ENCODE data around the gene ANKS1B. TPM values are rescaled to one million over a fixed set of nuclear protein-coding genes. Genes with fewer than 3 reads are reported as not detected.

The ANKS1B gene
- total RNA-seq, 4 donors from 2014 or later: 4.9 to 15.4 (median 9.4) TPM

GRCh38 chr12:99619389-99620158 lies 365.2 kb downstream of the ANKS1B start:
- WGBS: 71% methylated on average over 7 of the region's 7 CpGs
- Histone ChIP-seq H3K9me3 (peaks cover 9% of the 10 kb centered on the region), H3K27ac (no peak overlapping the region), H3K4me1 (no peaks in the 10 kb centered on the region), H3K27me3 (no peaks in the 10 kb centered on the region), H3K4me3 (no peak overlapping the region), H3K36me3 (no peaks in the 10 kb centered on the region)
- DNase-seq (ENCODE audit: low spot score in 2 of 2): no peak
- TF ChIP-seq EP300 (IDR thresholded peaks at IDR 0.05) (no peak), POLR2AphosphoS5 (IDR thresholded peaks at IDR 0.05) (no peak), CTCF (IDR thresholded peaks at IDR 0.05) (peak in 1 of 2 donors; percentile 30)

- H3K36me3 ChIP-seq: no peaks in the 10 kb centered on the region
- no peaks in the 10 kb centered on the region for H3K27me3 ChIP-seq
- H3K9me3 ChIP-seq: peaks cover 9% of the 10 kb centered on the region
- no peak overlapping the region for H3K27ac ChIP-seq
- 91% methylated on average over 4 of the region's 4 CpGs for WGBS
- no peak overlapping the region for H3K4me3 ChIP-seq
- no peaks in the 10 kb centered on the region for H3K4me1 ChIP-seq
- TF ChIP-seq POLR2AphosphoS5 (IDR thresholded peaks at IDR 0.05) (no peak), POLR2A (IDR thresholded peaks at IDR 0.05) (no peak), EP300 (IDR thresholded peaks at IDR 0.05) (no peak), CTCF (IDR thresholded peaks at IDR 0.05) (no peak)
- DNase-seq (ENCODE audit: low spot score in 2 of 2): no peak
These were observed 366.1 kb downstream of the ANKS1B start for GRCh38 chr12:99618657-99619056.

GRCh38 chr12:99611599-99611998 lies 373.1 kb downstream of the ANKS1B start:
- 79% methylated on average over 3 of the region's 3 CpGs for WGBS
- H3K4me1 ChIP-seq: no peaks in the 10 kb centered on the region

GRCh38 chr12:99611117-99611516 lies 373.6 kb downstream of the ANKS1B start:
- no peak for DNase-seq (ENCODE audit: low spot score in 2 of 2)
- no peak overlapping the region for H3K27ac ChIP-seq
- TF ChIP-seq POLR2A (IDR thresholded peaks at IDR 0.05) (no peak), EP300 (IDR thresholded peaks at IDR 0.05) (no peak), CTCF (IDR thresholded peaks at IDR 0.05) (no peak), POLR2AphosphoS5 (IDR thresholded peaks at IDR 0.05) (no peak)
- 62% methylated on average over 3 of the region's 3 CpGs for WGBS
- no peaks in the 10 kb centered on the region for H3K36me3 ChIP-seq
- H3K27me3 ChIP-seq: no peaks in the 10 kb centered on the region
- no peak overlapping the region for H3K4me3 ChIP-seq
- H3K4me1 ChIP-seq: no peaks in the 10 kb centered on the region
- no peaks in the 10 kb centered on the region for H3K9me3 ChIP-seq

More at GRCh38 chr12:99611599-99611998, 373.1 kb downstream of the ANKS1B start:
- Histone ChIP-seq H3K36me3 (no peaks in the 10 kb centered on the region), H3K27me3 (no peaks in the 10 kb centered on the region), H3K27ac (no peak overlapping the region), H3K4me3 (no peak overlapping the region), H3K9me3 (no peaks in the 10 kb centered on the region)
- TF ChIP-seq EP300 (IDR thresholded peaks at IDR 0.05) (no peak), POLR2AphosphoS5 (IDR thresholded peaks at IDR 0.05) (no peak), POLR2A (IDR thresholded peaks at IDR 0.05) (no peak), CTCF (IDR thresholded peaks at IDR 0.05) (no peak)
- no peak for DNase-seq (ENCODE audit: low spot score in 2 of 2)

- H3K4me3 ChIP-seq: no peak overlapping the region
- DNase-seq (ENCODE audit: low spot score in 2 of 2): no peak
- H3K4me1 ChIP-seq: no peaks in the 10 kb centered on the region
- H3K36me3 ChIP-seq: no peaks in the 10 kb centered on the region
- no peaks in the 10 kb centered on the region for H3K9me3 ChIP-seq
- TF ChIP-seq CTCF (IDR thresholded peaks at IDR 0.05) (no peak), EP300 (IDR thresholded peaks at IDR 0.05) (no peak), POLR2AphosphoS5 (IDR thresholded peaks at IDR 0.05) (no peak), POLR2A (IDR thresholded peaks at IDR 0.05) (no peak)
- H3K27me3 ChIP-seq: no peaks in the 10 kb centered on the region
- no peak overlapping the region for H3K27ac ChIP-seq
- 53% methylated on average over 7 of the region's 7 CpGs for WGBS
These were observed 375.1 kb downstream of the ANKS1B start for GRCh38 chr12:99609455-99610181.

All from suprapubic skin (tissue), 4 donors.